ENCODE data around the gene OR4F29.
"Not testable (repeated sequence)": the region's sequence is repeated elsewhere in the genome, so short reads cannot be mapped to it uniquely, and the experiment has no call there.

The OR4F29 gene

GRCh38 chr1:451578-451977, at the start of gene OR4F29:
Gene OR4F29 (minus strand): TSS chr1:451678. CDS start chr1:451678, 0 bp downstream.
- not testable (repeated sequence) for DNase-seq
